HL-60/S4 (cell line): ENCODE data around the gene DHRSX.
"Not testable (repeated sequence)": the region's sequence is repeated elsewhere in the genome, so short reads cannot be mapped to it uniquely, and the experiment has no call there.

Experiments
- in situ Hi-C: fragments of 300-500 bp; cut with MboI; formaldehyde crosslinking; loops from 2 replicates; pipeline ENCODE4 v1.14.3; 2022; ENCODE audit warnings: low sequenced_read_pairs

DHRSX gene

GRCh38 chrX:2283111-2283859 lies 217.5 kb downstream of the DHRSX start:
- in situ Hi-C loops: no loop called here

GRCh38 chrX:2282490-2283090 lies 218.2 kb downstream of the DHRSX start:
- in situ Hi-C loops: no loop called here

- in situ Hi-C loops: no loop called here
Observed at GRCh38 chrX:2272337-2272736, 228.4 kb downstream of the DHRSX start.

GRCh38 chrX:2271595-2271994 lies 229.2 kb downstream of the DHRSX start:
- in situ Hi-C loops: not testable (repeated sequence)

GRCh38 chrX:2270783-2271182 lies 230.0 kb downstream of the DHRSX start:
- in situ Hi-C loops: not testable (repeated sequence)

GRCh38 chrX:2267890-2268289 lies 232.9 kb downstream of the DHRSX start:
- in situ Hi-C loops: no loop called here

- in situ Hi-C loops: no loop called here
Observed at GRCh38 chrX:2266445-2267349, 234.1 kb downstream of the DHRSX start.

- in situ Hi-C loops: not testable (repeated sequence)
Observed at GRCh38 chrX:2265658-2266444, 234.9 kb downstream of the DHRSX start.

GRCh38 chrX:2264179-2265030 lies 236.4 kb downstream of the DHRSX start:
- in situ Hi-C loops: no loop called here

- in situ Hi-C loops: no loop called here
Observed at GRCh38 chrX:2263203-2263602, 237.6 kb downstream of the DHRSX start.

GRCh38 chrX:2262668-2263055 lies 238.1 kb downstream of the DHRSX start:
- in situ Hi-C loops: no loop called here

- in situ Hi-C loops: no loop called here
Observed at GRCh38 chrX:2261831-2262667, 238.7 kb downstream of the DHRSX start.

- in situ Hi-C loops: no loop called here
Observed at GRCh38 chrX:2252331-2253065, 248.3 kb downstream of the DHRSX start.

GRCh38 chrX:2251211-2251610 lies 249.6 kb downstream of the DHRSX start:
- in situ Hi-C loops: no loop called here

- in situ Hi-C loops: no loop called here
Observed at GRCh38 chrX:2243913-2244460, 256.8 kb downstream of the DHRSX start.

GRCh38 chrX:2242980-2243379 lies 257.8 kb downstream of the DHRSX start:
- in situ Hi-C loops: no loop called here

- in situ Hi-C loops: no loop called here
Observed at GRCh38 chrX:2242326-2242725, 258.4 kb downstream of the DHRSX start.

GRCh38 chrX:2241496-2241895 lies 259.3 kb downstream of the DHRSX start:
- in situ Hi-C loops: not testable (repeated sequence)
